Stimulated activated CD4-positive, alpha-beta T cell treated with anti-CD3 and anti-CD28 coated beads, Interleukin-1b, Interleukin-23, amount 100 ng/mL, for 48 hours (primary cell): ENCODE results near the gene ZNF579.
"Not testable (repeated sequence)": the region's sequence is repeated elsewhere in the genome, so short reads cannot be mapped to it uniquely, and the experiment has no call there.

Experiments
- DNase-seq: peaks from one replicate; pipeline ENCODE4 v3.0.0-alpha.2; 2020

ZNF579 gene

DNA sequence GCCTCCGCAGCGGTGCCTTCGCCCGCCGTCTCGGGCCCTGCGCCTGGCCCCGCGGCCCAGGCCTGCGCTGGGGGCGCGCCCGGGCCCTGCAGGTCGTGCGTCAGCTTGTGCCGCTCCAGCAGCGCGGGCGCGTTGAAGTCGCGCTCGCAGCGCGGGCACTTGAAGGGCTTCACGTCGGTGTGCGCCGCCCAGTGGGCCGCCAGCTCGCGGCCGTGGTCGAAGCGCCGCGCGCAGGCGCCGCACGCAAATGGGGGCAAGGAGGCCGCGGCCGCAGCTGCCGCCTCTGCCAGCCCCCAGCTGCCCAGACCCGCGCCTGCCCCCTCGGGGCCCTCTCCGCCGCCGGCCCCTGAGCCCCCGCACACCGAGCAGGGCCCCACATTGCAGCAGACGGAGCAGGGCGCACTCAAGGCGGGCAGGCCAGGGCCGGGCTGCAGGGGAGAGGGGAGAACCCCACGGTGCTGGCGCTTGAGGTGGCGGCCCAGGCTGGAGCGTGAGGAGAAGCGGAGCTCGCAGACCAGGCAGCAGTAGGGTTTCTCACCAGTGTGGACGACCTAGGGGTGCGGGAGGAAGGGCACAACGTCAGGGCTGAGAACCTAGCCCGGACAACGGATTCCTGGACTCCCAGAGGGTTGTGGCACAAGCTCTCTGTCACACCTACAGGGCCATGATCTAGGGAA lies 12.6 kb upstream of the ZNF579 start:
- no peak for DNase-seq

DNA sequence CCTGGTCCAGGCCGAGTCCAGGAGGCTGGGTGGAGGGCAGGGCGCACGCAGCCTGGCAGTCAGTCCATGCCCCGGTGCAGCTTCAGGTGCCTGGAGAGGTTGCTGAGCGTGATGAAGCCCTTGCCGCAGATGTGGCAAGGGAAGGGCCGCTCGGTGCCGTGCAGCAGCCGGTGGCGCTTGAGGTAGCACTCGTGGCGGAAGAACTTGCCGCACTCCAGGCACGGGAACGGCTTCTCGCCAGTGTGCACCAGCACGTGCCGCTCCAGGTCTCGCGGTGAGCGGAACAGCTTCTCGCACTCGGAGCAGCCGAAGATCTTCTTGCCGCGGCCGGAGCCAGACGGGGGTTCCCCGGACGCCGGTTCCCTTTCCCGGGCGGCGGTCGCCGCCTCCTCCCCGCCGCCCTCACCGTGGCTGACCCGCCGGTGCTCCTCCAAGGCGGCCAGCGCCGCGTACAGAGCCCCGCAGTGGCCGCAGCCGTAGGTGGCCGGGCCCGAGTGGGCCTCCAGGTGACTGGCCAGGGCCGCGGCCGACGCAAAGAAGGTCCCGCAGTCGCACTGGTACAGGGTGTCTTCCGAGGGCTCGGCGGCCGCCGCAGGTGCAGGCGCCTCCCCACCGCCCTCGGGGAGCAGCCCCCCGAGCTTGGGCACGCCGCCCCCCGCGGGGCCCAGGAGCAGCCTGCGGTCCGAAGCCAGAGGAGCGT lies 11.9 kb upstream of the ZNF579 start:
- no peak for DNase-seq

DNA sequence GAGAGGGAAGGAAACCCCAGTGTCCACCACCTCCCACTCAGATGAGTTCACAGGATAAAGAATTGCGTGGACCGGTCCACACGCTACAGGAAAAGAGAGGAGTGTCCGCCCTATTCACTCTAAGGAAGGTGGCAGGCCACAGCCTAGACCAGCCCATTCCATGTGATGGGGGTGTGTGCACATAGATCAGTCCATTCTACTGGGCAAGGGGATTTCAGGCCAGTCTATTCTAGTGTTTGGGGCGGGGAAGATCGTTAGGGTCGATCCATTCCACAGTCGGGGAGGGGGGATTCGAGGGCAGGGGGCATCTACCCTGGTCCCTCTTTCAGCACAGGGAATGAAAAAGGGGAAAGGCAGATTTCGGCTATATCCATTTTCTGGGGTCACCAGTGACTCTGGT lies 10.9 kb upstream of the ZNF579 start:
- no peak for DNase-seq

DNA sequence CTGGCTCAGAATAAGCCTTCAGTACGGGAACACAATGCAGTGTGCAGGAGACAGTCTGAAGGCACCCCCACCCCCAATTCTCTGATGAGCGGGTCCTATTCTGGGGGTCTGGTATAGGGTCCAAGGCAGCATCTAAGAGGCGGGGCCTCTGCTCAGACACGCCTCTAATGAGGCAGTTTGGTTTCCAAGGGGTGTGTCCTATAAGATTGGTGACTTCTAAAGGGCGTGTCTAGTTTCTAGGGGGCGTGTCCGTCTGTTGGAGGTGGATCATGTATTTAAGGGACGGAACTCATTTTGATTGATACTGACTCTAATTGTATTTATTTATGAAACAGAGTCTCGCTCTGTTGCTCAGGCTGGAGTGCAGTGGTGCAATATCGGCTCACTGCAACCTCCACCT lies 10.0 kb upstream of the ZNF579 start:
- no peak for DNase-seq

DNA sequence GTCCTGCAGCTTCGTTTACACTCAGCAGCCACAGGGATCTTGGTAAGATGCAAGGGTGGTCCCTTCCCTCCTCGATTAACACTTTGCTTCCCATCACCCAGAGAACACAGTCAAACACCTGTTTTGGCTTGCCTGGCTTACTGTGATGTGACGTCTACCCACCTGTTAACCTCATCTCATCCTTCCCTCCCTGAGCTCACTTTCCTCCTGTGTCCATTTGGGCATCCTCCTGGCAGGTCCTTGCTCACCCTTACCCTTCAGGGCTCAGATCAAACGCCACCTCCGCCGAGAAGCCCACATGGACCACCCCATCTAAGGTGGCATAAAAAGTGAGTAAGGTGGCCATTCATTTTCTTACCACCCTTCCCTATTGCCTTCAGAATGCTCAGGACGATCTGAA lies 9.5 kb upstream of the ZNF579 start:
- DNase-seq = no peak

DNA sequence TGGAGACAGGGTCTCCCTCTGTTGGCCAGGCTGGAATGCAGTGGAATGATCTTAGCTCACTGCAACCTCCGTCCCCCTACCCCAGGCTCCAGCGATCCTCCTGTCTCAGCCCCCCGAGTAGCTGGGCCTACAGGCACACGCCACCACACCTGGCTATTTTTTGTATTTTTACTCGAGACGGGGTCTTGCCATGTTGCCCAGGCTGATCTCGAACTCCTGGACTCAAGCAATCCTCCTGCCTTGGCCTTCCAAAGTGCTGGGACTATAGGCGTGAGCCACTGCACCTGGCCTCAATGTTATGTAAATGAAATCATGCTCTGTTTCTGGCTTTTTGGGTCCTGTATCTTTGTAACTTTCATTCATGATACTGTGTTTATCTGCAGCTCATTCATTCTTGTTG lies 8.1 kb upstream of the ZNF579 start:
- no peak for DNase-seq

DNA sequence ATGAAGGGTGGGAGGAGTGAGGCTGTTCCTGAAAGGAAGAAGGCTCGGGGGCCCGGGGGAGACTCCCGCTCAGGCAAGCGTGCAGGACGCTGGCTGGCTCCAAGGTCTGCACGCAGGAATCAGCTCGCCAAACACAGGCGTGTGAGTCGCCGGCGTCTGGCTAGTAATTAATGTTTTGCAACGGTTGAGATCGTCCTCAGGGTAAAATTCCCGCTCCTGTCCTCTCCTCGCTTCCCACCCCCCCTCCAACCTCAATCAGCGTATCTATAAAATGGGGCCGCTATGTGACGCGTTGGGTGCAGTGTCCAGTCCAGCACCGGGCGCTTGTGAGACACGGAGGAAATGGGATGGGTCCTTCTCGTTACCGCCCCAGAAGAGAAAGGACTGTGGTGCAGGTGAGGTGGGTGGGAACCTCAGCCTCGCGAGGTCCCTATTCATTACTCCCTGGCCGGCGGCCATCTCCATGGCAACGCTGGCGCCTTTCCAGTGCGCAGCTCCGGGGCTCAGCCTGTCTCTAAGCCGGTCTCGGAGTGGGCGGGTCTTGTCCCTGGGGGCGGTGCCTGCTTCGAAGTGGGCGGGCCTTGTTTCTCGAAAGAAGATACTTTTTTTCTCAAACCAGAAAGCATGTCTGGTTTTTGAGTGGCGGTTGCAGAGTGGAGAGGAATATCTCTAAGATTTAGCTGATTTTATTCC lies 6.5 kb upstream of the ZNF579 start:
- peak; percentile 96 for DNase-seq

DNA sequence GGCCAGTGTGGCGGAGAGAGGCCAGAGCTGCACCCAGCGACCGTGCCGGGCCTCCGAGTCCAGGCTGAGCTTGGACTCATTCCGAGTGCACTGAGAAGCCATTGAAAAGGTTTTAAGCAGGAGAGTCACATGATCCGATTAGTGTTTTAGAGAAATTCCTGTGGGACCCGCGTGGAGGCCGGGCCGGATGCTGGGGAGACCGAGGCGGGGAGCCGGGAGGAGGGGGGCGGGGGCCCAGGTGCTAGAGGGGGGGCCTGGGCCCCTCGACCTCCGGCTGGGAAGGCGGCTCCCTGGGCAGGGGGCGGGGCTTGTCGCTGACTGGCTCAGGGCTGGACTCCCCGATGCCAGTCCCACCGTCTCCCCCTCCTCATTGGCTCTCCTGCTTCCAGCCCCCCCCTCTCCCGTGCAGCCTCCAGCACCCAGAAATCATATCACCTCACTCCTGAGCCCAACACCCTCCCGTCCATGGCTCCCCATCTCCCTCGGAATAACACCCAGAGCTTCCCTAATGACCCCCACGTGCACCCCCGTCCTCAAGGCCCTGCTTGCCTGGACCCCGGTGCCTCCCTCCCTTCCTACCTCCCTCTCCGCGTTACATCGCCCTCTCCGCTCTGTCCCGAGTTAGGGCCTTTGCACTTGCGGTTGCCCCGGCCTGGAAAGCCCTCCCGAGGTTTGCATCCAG lies 5.2 kb upstream of the ZNF579 start:
- DNase-seq = peak; percentile 53

DNA sequence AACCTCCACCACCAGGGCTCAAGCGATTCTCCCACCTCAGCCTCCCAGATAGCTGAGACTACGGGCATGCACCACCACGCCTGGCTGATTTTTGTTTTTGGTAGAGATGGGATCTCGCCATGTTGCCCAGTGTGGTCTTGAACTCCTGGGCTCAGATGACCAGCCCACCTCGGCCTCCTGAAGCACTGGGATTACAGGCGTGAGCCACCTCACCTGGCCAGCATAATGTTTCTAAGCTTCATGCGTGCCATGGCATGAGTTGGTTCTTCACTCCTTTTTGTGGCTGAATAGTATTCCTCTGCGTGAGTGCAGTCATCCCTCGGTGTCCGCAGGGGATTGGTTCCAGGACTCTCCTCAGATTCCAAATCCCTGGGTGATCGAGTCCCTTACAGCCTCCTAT lies 4.2 kb upstream of the ZNF579 start:
- DNase-seq = no peak

DNA sequence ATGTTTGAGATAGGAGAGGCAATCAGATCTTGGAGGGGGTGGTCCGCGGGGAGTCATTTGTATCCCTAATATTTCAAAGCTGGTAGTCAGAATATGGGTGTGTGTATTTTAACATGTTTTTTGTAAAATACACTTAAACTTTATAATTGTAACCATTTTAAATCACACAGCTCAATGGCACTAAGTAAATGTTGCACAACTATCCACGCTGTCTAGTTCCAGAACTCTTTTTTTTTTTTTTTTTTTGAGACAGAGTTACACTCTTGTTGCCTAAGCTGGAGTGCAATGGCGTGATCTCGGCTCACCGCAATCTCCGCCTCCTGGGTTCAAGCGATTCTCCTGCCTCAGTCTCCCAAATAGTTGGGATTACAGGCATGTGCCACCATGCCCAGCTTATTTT lies 3.2 kb upstream of the ZNF579 start:
- DNase-seq = not testable (repeated sequence)

DNA sequence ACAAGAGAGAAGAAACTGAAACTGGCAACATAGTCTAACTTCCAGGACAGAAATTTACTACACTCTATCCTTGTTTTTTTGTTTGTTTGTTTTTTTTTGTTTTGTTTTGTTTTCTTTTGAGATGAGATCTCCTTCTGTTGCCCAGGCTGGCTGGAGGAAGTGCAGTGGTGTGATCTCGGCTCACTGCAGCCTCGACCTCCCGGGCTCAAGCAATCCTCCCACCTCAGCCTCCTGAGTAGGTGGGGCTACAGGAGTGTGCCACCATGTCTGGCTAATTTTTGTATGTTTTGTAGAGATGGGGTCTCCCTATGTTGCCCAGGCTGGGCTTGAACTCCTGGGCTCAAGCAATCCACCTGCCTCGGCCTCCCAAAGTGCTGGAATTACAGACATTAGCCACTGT lies 1.6 kb upstream of the ZNF579 start:
- not testable (repeated sequence) for DNase-seq

DNA sequence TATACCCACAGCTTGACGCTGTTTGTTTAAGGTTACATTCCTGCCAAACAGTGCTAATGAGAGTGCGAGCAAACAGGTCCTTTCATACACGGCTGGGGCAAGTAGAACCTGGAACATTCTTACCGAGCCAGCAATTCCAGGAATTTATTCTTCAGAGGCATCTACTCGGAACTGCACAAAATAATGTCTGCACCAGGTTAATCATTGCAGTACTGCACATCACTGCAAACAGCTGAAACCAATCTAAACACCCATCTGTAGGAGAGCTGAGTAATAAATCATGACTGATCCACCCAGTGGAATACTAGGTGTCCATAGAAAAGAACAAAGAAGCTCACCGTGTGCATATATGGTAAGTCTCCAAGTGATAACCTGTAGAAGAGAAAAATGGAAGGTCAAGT lies 1.2 kb upstream of the ZNF579 start:
- DNase-seq = no peak

DNA sequence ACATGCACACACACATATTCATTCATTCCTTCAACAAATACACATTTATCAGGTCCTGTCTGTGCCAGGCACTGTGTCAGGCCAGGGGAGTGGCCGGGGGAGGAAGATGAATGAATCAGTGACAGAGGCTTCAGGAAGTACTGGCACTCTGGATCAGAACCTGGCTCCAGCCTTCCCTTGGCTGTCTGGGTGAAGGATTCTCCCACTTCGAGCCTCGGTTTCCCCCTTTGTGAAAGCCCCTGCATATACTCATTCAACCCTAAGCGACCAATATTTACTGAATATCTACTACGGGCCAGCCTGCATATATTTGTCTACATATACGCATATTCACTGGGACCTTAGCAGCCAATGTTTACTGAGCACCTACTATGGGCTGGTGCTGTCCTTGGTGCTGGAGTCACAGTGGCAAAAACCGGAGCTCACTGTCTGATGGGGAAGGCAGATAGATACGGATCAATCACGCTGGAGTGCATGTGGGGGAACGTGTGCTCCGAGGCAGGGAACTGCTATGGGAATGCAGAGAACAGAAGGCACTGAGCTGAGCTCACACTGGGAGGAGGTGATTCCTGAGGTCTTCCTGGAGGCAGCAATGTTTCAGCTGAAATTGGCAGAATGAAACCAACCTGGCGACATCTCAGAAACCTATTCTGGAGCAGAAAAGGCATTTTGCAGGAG lies 636 bp upstream of the ZNF579 start:
- no peak for DNase-seq

DNA sequence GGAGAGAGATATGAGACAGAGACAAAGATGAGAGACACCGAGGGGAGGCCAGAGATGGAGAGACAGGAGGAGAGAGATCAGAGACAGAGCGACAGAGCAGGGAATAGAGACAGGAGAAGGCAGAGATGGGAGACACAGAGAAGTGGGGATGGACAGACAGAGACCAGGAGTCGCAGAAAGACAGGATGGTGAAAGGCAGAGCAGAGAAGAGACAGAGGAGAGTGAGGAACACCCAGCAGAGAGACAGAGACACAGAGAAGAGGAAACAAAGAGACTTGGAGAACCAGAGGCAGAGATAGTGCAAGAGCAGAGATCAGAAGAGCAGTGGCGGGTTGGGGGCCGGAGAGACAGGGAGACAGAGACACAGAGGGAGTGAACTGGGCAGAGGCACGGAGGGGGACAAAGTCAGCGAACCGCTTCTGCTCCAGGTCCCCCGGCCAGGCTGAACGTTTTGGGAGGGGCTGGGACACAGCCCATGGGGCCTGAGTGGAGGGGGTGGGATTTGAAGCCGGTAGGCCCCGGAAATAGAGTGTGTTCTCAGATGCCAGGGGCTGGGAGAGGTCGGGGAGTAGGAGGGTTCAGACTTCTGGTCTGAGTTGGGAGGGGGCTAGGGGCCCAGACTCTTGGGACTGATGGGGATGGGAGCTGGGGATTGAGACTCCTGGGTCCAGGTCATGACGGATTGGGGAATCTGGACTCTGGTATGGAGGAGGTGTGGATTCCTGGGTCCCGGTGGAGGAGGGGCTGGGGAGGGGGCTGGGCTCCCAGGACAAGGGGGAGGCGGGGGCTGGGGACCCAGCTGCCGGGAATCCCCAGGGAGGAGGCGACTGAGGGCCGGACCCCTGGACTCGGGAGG lies 654 bp downstream of the ZNF579 start:
- no peak for DNase-seq

DNA sequence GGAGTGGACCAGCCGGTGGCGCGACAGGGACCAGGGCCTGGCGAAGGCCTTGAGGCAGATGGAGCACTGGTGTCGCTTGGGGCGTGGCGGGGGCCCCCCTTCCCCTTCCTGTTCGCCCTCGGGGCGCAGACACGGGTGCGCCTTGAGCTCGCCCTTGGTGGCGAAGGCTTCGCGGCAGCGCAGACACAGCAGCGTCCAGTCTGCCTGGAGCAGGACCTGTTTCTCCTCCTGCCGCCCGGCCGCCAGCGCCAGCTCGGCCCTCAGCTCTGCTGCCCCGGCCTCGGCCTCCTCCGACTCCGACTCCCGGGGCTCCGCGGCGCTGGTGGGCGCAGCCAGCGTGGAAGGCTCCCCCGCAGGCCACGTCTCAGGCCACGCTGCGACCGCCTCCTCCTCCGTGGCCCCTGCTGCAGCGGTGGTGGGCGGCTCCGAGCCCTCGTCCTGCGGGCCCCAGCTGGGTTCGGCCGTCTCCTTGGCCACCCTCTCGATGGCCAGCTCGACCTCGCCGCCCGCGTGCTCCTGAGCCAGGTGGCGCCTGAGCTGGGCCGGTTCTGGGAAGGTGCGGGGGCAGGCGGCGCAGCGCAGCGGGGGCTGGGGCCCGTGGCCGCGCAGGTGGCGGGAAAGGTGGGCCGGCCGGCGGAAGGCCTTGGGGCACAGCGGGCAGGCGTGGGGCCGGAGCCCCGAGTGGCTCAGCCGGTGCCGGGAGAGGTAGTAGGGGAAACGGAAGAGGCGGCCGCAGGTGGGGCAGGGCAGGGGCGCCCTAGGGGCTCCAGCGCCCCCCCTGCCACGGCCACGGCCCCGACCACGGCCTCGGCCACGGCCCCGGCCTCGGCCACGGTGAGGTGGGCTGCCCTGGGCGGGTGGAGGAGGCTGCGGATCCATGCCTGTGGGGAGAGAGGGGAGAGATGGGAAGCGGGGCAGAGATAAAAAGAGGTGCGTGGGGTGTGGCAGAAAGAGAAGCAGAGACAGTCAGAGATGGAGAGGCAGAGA lies 1.6 kb downstream of the ZNF579 start:
- DNase-seq = no peak

DNA sequence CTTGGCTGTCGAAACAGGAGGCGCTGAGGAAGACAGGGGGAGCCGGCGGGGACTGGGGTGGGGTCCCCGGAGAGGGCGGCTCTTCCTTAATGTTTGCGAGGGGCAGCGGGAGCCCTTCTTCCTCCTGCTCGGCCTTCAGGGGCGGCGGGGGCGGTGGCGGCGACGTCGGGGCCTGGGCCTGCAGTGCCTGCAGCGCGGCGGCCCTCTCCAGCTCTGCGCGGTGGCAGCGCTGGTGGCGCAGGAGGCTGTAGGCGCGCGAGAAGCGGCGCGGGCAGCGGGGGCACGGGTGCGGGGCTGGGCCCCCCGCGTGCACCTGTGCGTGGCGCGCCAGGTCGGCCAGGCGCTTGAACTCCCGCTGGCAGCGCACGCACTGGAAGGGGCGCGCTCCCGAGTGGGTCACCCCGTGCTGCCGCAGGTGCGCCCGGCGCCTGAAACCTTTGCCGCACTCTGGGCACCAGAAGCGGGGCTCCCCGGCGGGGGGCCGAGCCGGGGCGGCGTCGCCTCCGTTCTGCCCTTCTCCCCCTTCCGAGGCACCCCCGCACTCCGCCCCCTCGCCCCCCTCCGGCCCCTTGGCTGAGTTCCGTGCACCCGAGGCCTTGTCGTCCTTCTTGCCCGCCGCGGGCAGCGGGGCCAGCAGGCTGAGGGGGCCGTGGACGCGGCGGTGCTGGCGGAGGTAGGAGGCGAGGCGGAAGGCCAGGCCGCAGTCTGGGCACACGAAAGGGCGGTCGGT lies 2.5 kb downstream of the ZNF579 start:
- no peak for DNase-seq

DNA sequence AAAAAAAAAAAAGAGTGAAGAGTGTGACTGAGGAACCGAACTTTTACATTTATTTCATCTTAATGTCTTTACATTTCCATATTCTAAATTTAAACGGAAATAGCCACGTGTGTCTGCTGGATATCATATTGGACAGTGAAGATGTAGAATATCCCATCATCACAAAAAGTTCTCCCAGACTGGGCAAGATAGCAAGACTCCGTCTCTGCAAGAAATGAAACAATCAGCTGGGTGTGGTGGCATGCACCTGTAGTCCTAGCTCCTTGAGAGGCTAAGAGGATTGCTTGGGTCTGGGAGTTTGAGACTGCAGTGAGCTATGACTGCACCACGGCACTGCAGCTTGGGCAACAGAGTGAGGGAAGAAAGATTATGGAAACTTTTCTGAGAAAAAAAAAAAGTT lies 3.9 kb downstream of the ZNF579 start:
- DNase-seq = no peak

DNA sequence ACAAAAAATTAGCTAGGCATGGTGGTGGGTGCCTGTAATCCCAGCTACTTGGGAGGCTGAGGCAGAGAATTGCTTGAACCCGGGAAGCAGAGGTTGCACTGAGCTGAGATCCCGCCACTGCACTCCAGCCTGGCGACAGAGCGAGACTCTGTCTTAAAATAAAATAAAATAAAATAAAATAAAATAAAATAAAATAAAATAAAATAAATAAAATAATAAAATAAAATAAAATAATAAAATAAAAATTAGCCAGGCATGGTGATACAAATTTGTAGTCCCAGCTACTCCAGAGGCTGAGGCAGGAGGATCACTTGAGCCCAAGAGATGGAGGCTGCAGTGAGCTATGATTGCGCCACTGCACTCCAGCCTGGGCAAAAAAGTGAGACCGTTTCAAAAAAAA lies 6.7 kb downstream of the ZNF579 start:
- not testable (repeated sequence) for DNase-seq

DNA sequence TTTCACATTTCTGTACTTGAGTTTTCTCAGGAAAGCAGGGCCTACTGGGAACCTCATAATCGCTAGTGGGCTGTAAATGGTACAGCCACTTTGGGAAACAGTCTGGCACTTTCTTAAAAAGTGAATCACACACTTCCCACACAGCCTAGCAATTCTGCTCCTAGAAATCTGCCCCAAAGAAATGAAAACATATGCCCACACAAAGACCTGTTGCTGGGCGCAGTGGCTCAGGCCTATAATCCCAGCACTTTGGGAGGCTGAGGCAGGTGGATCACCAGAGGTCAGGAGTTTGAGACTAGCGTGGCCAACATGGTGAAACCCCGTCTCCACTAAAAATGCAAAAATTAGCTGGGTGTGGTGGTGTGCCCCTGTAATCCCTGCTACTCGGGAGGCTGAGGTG lies 11.2 kb downstream of the ZNF579 start:
- DNase-seq = not testable (repeated sequence)

DNA sequence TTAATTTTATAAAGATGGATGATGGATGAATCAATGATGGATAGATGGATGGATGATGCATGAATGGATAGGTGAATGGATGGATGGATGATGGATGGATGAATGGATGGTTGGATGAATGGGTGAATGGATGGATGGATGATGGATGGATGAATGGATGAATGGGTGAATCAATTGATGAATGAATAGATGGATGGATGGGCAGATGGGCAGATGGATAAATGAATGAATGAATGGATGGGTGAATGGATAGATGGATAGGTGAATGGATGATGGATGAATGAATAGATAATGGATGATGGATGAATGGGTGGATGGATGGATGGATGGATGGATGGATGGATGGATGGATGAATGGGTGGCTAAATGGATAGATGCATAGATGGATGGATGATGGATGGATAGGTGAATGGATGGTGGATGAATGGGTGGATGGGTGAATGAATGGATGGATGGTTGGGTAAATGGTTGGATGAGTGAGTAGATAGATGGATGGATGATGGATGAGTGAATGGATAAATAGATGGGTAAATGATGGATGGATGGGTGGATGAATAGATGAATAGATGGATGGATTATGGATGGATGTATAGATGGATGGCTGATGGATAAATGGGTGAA lies 12.8 kb downstream of the ZNF579 start:
- DNase-seq = no peak
